GM21381 (cell line): ENCODE measurements around the gene CLASP1.

Source experiments
- ATAC-seq: cut with Tn5 transposase; IDR thresholded peaks from one replicate; pipeline ENCODE4 v1.9.1; 2021; ENCODE audit warnings: mild to moderate bottlenecking, moderate library complexity; ENCODE audit not compliant: unreplicated experiment

CLASP1 gene

DNA sequence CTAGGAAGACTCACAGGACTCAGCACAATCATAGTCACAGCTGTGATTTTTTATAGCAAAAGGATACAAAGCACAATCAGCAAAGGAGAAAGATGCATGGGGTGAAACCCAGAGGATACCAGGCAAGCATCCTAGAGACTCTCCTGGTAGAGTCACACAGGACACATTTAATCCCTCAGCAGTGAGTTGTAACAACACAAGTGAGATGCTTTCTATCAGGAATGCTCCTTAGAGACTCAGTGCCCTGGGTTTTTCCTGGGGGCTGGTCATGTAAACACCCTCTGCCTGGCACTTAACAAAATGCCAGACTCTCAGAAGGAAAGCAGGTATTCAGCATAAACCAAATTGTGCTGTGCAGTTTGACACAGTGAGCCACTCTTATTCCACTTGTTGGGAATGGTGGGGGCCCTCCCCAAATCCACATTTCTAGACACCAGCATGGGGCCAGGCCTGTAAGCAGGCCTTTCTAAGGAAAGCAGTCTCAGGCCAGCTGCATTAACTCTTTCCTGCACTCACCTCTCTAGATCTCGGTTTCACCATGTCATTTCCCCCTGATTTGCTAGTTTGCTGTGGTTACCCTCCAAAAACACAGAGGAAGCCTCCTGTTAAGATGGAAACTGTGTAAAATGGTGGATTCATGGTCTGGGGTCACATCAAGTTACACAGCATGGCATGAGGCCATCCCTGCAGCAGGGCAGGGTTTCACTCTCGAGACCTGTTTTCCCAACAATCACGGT is 135.5 kb downstream of the CLASP1 start:
- no peak for ATAC-seq

DNA sequence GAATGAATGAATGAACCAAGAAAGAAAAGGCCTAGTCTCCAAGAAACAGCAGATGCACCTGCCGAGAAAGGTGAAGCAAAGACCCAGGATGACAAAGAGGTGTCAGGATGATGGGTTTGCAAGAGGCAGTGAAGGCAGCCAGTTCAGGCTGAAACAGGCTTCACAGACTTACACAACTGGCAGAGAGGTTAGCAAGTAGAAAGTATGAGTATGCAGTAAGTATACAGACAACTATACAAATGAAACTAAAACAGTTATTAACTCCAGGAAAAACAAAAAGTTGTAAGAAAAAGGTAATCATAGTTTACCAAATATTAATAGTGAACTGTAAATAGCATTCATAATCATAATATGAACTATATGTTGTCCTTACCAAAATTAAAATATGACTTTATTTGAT is 138.4 kb downstream of the CLASP1 start:
- ATAC-seq: no peak

DNA sequence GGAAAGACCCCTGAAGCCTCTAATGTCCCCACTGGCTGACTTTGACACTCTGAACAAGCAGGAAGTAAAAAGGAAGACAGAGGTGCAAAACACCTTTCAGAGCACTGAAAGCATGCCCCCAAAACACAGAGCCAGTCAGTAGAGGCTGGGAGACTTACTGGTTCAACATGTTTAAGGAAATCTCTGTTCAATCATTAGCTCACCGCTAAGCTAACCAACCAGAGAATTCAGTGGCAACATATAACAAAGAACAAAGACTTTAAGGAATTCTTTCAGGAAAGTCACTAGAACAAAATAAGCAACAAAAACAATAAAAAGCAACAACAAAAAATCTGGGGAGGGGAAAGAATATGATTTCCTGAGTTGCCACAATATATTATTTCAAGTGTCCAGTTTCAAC is 142.6 kb downstream of the CLASP1 start:
- no peak for ATAC-seq

DNA sequence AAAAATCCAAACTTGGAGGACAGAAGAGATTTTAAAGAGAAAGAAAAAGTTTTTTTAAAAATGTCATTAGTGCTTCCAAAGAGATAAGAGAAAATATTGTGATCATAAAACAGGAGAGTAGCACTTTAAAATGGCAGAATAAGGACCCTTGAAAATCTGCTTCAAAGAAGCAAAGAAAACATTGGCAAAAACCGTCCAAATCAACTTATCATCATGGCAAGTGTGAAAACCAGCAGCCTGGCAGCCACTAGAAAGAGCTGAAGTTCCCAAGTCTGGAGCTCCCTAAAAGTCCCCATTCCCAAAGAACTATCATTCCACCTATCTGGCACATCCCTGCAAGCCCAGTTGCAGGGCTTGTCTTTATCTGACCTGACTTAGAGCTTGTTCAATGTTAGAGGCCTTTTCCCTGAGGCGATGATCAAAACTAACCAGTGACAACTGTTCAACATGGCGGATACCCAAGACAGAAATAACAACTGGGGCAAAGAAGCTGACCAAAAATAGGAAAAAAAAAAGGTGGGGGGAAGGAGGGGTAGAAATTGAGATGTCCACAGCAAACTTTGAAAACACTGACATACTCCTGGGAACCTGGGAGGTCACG is 143.2 kb downstream of the CLASP1 start:
- no peak for ATAC-seq

- no peak for ATAC-seq
Observed at GRCh38 chr2:121505005-121505404, 144.3 kb downstream of the CLASP1 start.

- ATAC-seq: no peak
Observed at GRCh38 chr2:121504316-121504715, 144.9 kb downstream of the CLASP1 start.

DNA sequence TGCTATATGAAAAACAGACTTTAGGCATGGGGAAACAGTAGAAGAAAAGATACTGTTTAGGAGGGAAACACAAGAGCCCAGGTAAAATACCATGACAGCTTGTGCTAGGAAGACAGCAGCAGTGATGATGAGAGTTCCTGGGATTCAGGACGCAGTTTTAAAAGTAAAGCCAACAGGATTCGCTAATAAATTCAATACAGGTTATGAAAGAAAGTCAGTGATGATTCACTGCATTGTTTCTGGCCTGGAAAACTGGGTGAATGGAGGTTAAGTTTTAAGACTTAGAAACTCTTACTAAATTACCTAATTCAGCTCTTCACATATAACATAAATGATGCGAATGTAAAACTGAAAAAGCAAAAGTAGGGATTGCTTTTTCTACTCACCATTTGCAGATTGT is 146.5 kb downstream of the CLASP1 start:
- no peak for ATAC-seq

DNA sequence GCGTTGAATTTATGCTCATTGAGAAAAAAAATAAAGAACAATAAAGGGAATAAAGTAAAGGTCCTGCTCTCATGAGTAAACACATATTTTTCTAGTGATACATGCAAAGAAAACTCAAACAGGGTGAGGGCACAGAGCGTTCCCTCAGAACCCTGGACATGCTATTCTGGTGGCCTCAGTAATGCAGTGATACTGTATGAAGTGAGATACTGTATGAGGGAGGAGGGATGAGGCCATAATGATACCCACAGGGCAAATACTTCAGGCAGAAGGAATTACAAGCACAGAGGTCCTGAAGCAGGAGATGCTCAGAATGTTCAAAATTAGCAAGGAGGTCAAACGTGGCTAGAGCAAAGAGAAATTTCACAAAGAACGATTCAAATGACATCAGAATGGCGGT is 147.0 kb downstream of the CLASP1 start:
- no peak for ATAC-seq

DNA sequence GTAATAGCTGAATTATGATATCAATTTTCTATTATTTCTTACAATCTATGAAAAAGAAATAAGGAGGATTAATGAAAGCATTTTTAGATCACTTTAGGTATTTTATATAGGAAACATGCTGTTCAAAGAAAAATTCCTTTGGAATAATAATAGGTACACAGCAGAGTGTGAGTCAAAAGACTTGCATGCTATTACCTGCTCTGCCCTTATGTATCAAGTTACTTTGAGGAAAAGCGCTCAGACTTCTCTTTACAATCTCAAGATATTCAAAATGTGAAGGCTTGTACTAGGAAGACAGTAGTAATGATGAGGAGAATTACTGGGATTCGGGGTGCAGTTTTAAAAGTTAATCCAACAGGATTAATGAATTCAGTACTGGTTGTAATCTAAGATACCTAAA is 147.7 kb downstream of the CLASP1 start:
- no peak for ATAC-seq

DNA sequence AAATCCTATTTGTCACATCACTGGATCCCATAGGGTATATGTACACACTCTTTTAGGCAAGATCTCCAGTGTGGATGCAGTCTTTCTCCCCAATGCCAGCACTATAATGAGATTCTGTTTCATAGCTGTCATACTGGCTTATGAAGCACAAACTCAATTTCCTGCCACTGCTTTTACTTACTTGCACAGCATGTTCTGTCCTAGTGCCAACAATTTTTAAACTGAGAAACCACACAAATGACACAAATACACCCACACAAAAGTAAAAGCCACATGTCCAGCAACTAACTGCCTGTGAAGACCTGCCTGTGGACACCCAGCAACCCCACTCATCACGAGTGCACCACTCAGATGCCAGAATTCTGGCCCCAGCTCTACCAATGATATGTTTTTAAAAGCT is 148.2 kb downstream of the CLASP1 start:
- ATAC-seq: no peak

GRCh38 chr2:121498731-121499130 is 150.5 kb downstream of the CLASP1 start:
- no peak for ATAC-seq

- ATAC-seq: no peak
Observed at GRCh38 chr2:121492409-121492808, 156.9 kb downstream of the CLASP1 start.

DNA sequence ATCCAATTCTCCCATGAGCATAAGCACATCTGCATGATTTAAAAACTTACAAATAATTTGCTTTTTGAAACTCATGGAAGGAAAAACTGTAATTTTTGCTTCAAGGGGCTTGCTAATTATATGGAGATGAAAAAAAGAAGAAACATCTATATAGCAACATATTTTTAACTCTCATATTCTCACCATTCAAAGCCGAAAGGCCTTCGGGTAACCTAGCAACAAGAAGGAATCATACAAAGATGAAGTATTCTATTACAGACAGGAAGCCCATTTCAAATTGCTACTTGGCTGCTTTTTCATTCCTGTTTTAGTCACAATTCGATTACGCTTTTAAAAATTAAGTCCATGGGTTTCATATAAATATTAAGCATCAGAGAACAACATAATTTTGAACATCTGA is 157.7 kb downstream of the CLASP1 start:
- ATAC-seq: no peak

DNA sequence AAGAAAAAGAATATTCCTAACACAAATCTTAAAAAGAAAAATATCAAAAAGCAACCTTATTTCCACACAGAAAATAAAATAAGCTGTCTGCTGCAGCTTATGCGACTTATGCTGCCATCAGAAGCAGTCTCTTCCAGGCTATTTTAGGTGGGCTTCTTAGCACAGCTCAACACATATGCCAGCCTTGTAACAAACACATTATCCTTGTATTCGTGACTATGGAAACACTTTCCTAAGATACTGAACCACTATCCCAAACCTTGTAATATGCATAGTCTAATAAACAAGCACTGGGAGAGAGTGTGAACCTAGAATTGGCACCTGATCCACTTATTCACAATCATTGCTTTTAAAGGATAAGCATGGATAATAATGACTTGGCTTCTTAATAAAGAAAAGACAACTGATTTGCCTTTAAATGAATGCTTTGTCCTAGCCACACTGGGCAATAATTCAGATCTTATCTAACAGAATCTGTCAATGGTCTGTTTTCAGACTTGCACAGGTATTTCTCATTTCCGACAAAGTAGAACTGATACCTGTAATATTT is 158.6 kb downstream of the CLASP1 start:
- ATAC-seq: no peak

DNA sequence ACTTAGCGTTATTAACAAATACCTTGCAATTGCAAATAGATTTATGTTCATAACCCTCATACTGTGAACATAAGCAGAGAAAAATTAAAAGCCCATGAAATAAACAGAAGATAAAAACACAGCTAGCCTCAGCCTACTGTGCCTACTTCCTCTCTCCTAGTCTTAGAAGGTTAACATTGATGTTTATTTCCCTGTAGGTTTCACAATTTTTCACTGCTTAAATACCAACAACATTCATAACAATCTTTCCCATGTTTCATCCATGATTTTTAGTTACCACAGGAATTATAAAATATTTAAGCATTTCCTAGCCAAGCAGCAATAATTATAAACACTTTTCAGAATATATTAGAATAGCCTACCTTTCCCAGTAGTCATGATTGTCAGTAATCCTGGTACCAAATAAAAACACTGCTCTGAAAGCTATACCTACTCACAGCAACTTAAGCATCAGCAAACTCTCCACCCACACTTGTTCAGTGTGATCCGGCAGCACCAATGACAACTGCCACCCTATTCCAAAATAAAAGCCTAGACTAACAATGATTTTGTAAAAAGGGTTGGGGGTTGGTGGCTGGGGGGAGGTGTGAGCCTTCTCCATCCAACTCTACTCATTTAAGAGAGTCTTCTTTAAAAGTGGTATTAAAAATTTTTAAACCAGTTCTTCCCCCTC is 159.2 kb downstream of the CLASP1 start:
- no peak for ATAC-seq

GRCh38 chr2:121489284-121489683 is 160.0 kb downstream of the CLASP1 start:
- ATAC-seq: peak; percentile 54

- no peak for ATAC-seq
Observed at GRCh38 chr2:121486191-121486790, 163.0 kb downstream of the CLASP1 start.

DNA sequence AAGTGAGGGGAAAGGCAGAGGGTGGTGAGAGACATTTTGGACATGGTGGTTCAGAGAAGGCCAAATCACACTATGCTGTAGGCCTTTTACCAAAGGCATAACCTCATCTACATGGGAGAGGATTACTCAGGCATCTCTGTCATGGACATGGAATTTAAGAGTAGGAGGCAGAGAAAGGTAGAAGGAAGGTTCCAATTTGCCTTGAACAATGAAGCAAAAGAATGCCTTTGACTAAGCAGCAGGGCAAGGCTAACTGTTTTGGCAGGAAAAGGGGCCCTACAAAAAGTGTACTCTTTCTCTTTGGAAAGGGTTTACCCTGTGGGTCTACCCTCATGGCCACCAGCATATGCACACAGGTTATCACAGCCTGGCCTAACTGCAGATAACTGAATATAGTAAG is 164.2 kb downstream of the CLASP1 start:
- ATAC-seq: no peak

- ATAC-seq: no peak
Observed at GRCh38 chr2:121483846-121484245, 165.4 kb downstream of the CLASP1 start.

DNA sequence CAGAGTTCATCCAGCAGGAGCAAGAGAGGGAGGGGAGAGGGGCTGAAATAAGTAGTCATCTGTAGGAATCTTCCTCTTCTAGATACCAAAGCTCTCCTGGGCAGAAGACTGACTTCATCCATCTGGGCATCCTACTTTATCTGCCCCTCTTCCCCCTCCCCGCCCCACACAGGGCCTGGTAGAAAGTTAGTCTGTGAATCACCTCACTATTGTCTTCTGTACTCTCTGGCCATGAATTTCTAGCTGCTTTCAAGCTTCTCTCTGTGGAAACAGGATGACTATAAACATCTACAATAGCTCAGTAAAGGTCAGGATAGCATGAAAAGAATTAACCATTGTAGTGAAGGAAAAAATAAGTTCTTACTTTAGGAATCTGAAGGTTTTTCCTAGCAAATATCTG is 166.2 kb downstream of the CLASP1 start:
- ATAC-seq: no peak

DNA sequence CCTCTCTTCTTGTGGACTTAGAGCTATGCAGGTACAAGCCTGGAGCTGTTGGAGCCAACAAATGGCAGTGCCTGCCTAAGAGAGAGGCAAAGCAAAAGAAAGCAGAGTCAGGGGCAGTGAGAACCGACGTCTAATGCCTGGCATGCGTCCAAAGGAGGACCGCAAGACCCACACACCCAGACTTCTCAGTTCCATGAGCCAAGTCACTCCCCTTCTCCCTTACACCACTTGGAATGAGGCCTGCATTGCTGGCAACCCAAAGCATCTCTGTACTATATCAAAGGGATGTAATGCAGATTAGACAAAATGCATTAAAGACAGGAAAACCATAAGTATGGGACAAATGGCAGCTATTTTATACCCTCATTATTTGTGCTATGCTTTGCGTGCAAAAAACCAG is 168.4 kb downstream of the CLASP1 start:
- ATAC-seq: no peak
